GM15510 (cell line): ENCODE data around the gene UBE3B.

Experiments used
- POLR2A ChIP-seq: IDR thresholded peaks from 3 replicates; pipeline ENCODE4 v1.6.1; 2011; ENCODE audit warnings: borderline replicate concordance; ENCODE audit not compliant: insufficient read length; ENCODE audit errors: extremely low read depth

Gene UBE3B

GRCh38 chr12:109494348-109494881 lies 17.0 kb downstream of the UBE3B start:
- no peak for TF ChIP-seq POLR2A

- TF ChIP-seq POLR2A, result no peak
Measured at GRCh38 chr12:109495012-109495411, 17.6 kb downstream of the UBE3B start.

GRCh38 chr12:109496306-109496705 lies 18.9 kb downstream of the UBE3B start:
- TF ChIP-seq POLR2A, result no peak

- TF ChIP-seq POLR2A, result no peak
Measured at GRCh38 chr12:109497675-109498074, 20.2 kb downstream of the UBE3B start.

- TF ChIP-seq POLR2A, result no peak
Measured at GRCh38 chr12:109500406-109501185, 23.2 kb downstream of the UBE3B start.

GRCh38 chr12:109501299-109501698 lies 23.9 kb downstream of the UBE3B start:
- TF ChIP-seq POLR2A, result no peak

GRCh38 chr12:109502332-109502731 lies 24.9 kb downstream of the UBE3B start:
- no peak for TF ChIP-seq POLR2A

- no peak for TF ChIP-seq POLR2A
Measured at GRCh38 chr12:109503611-109504010, 26.2 kb downstream of the UBE3B start.

GRCh38 chr12:109504068-109504467 lies 26.6 kb downstream of the UBE3B start:
- TF ChIP-seq POLR2A, result no peak

GRCh38 chr12:109510196-109510595 lies 32.8 kb downstream of the UBE3B start:
- no peak for TF ChIP-seq POLR2A

GRCh38 chr12:109512608-109513007 lies 35.2 kb downstream of the UBE3B start:
- TF ChIP-seq POLR2A, result no peak

- TF ChIP-seq POLR2A, result no peak
Measured at GRCh38 chr12:109513051-109513450, 35.6 kb downstream of the UBE3B start.

GRCh38 chr12:109513977-109514376 lies 36.5 kb downstream of the UBE3B start:
- TF ChIP-seq POLR2A, result no peak

GRCh38 chr12:109517619-109518018 lies 40.2 kb downstream of the UBE3B start:
- TF ChIP-seq POLR2A, result no peak

GRCh38 chr12:109518820-109519665 lies 41.6 kb downstream of the UBE3B start:
- no peak for TF ChIP-seq POLR2A
